CD4-positive, alpha-beta memory T cell (primary cell): ENCODE results near the gene FOXO3. TPM values are rescaled to one million over a fixed set of nuclear protein-coding genes. Genes with fewer than 3 reads are reported as not detected.

Source experiments
- CTCF ChIA-PET: fragments of 350-600 bp; sonication (Branson Sonifier 250); formaldehyde crosslinking; loops from one replicate; lab custom pipeline; 2021; ENCODE audit warnings: inconsistent platforms; ENCODE audit not compliant: partially characterized antibody; lab: Charles Lee
- POLR2A ChIA-PET: fragments of 350-600 bp; sonication (Branson Sonifier 250); formaldehyde crosslinking; loops from one replicate; lab custom pipeline; 2021; ENCODE audit not compliant: partially characterized antibody; lab: Charles Lee
- DNase-seq, 5 donors: peaks; one replicate each; pipeline versions ENCODE4 v3.0.0 to v3.0.0-alpha.2; 2020 to 2022; ENCODE audit warnings: mixed read lengths in 1 of 5
- H3K27ac ChIP-seq: one replicate; pipeline ENCODE4 v1.7.0; 2013; ENCODE audit warnings: low read depth, low read length
- H3K27me3 ChIP-seq: 2 replicates; pipeline ENCODE4 v1.7.0; 2013; ENCODE audit warnings: mild to moderate bottlenecking, low read length, moderate library complexity; ENCODE audit not compliant: insufficient read depth
- H3K36me3 ChIP-seq: 2 replicates; pipeline ENCODE4 v1.7.0; 2013; ENCODE audit warnings: mild to moderate bottlenecking, low read length, moderate library complexity; ENCODE audit not compliant: insufficient read depth
- H3K4me1 ChIP-seq: 2 replicates; pipeline ENCODE4 v1.7.0; 2013; ENCODE audit warnings: mild to moderate bottlenecking, low read length, moderate library complexity; ENCODE audit not compliant: insufficient read depth
- H3K4me3 ChIP-seq, 2 donors: one replicate each; pipeline ENCODE4 v1.7.0; 2013; ENCODE audit warnings: low read length in 2 of 2, mild to moderate bottlenecking in 1 of 2
- H3K9me3 ChIP-seq, 2 donors: one replicate each; pipeline ENCODE4 v1.7.0; 2013; ENCODE audit warnings: low read length in 2 of 2, control low read depth in 1 of 2; ENCODE audit not compliant: control insufficient read depth in 1 of 2
- H3K27ac Mint-ChIP-seq, 7 donors: one replicate each; pipeline ENCODE4 v1.8.0; 2020 to 2021; ENCODE audit warnings: mixed read lengths in 7 of 7, mild to moderate bottlenecking in 6 of 7, inconsistent platforms in 3 of 7, moderate library complexity in 3 of 7
- H3K27me3 Mint-ChIP-seq, 2 donors: one replicate each; pipeline ENCODE4 v1.8.0; 2020 to 2021; ENCODE audit warnings: mixed read lengths in 2 of 2
- H3K36me3 Mint-ChIP-seq, 2 donors: one replicate each; pipeline ENCODE4 v1.8.0; 2020 to 2021; ENCODE audit warnings: mixed read lengths in 2 of 2, inconsistent platforms in 1 of 2, mild to moderate bottlenecking in 1 of 2
- H3K4me1 Mint-ChIP-seq, 4 donors: one replicate each; pipeline ENCODE4 v1.8.0; 2020 to 2021; ENCODE audit warnings: mixed read lengths in 4 of 4, mild to moderate bottlenecking in 1 of 4
- H3K4me3 Mint-ChIP-seq, 8 donors: one replicate each; pipeline ENCODE4 v1.8.0; 2020 to 2021; ENCODE audit warnings: mixed read lengths in 8 of 8, mild to moderate bottlenecking in 7 of 8, moderate library complexity in 6 of 8, inconsistent platforms in 3 of 8
- H3K9me3 Mint-ChIP-seq, 8 donors: one replicate each; pipeline ENCODE4 v1.8.0; 2020 to 2021; ENCODE audit warnings: mixed read lengths in 8 of 8, mild to moderate bottlenecking in 5 of 8, inconsistent platforms in 3 of 8, moderate library complexity in 1 of 8
- intact Hi-C: fragments of 100-400 bp; cut with micrococcal nuclease; formaldehyde crosslinking; loops from one replicate; pipeline ENCODE4 v1.15.1; 2023
- polyA plus RNA-seq, 2 donors: library from polyadenylated mRNA; unstranded; fragments of 300-500 nt; fragmentation: Illumina TruSeq; gene quantifications; one replicate each; pipeline ENCODE4 v1.2.3, GENCODE V29; 2021
- total RNA-seq, 2 experiments: library from RNA; stranded (reverse); gene quantifications; one replicate each; pipeline ENCODE4 v1.2.3, GENCODE V29; 2021

FOXO3 gene
- total and polyA plus RNA-seq, 4 experiments from 2014 or later, result 18.3 to 27.0 (median 25.0) TPM

DNA sequence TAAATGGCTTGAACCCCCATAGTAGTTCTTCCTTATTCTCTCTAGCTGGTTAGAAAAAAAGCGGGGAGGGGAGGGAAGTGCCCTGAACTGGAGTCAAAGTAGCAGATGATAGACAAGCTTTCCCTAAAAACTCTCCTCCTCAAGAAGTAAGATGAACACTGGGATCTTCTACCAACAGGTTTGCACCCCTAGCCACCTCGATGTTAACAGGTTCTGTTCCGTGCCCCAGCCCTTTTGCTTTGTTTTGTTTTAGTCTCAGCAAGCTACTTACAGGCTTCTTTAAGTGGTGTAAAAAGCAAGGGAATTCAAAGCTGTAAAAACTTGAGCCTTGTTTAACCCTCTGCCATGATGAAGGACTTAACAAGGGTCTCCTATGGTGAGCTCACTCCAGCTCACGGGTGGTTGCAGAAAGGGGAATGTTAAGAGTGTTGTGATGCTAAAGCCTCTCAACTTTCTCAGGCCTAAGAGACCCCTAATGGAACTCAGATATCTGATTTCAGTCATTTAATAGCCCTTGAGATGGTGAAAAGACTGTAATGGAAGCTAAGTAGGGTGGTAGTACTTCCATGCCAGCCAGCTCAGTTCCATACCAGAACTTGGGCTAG lies 106.0 kb downstream of the FOXO3 start:
- Histone ChIP-seq H3K4me1 (peaks cover 6% of the 10 kb centered on the region), H3K27me3 (no peaks in the 10 kb centered on the region), H3K4me3 (no peak overlapping the region), H3K36me3 (no peaks in the 10 kb centered on the region), H3K9me3 (no peaks in the 10 kb centered on the region), H3K27ac (no peak overlapping the region)
- CTCF ChIA-PET, result no interaction called here
- DNase-seq, result no peak
- intact Hi-C loops, result loop anchor here (5.0 kb wide), 1 partner anchor 109 kb away; no protein-coding TSS in a partner anchor
- Mint-ChIP-seq H3K4me1 (peaks cover 11 to 65% (median 38%) of the 10 kb centered on the region in 4 donors), H3K4me3 (no peak overlapping the region), H3K27ac (peak overlapping the region in 2 of 7 donors; percentile 52 to 67), H3K9me3 (no peaks in the 10 kb centered on the region), H3K27me3 (no peaks in the 10 kb centered on the region), H3K36me3 (peaks cover 30 to 42% of the 10 kb centered on the region in 2 donors)
- POLR2A ChIA-PET, result no interaction called here

DNA sequence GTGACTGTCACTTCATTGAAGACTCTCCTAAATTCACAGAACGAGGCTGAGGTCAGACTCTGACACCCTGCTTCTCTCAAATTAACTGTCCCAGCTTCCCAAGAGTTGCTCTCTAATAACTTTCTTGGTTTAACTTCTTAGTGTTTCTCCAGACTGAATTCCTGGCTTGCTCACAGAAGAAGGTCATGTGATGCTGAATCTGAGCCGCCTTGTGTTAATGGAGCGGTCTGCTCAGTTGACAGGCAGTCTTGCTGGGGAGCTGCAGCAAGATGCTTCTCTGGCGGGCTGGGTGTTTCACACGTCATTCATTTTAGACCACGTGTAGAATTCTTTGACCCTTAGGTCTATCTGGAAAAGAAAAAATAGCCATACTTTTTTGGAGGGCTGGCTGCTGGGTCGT lies 107.3 kb downstream of the FOXO3 start:
- intact Hi-C loops, result loop anchor here (5.0 kb wide), 1 partner anchor 111 kb away; no protein-coding TSS in a partner anchor
- Histone ChIP-seq H3K27me3 (no peaks in the 10 kb centered on the region), H3K9me3 (no peaks in the 10 kb centered on the region), H3K36me3 (no peaks in the 10 kb centered on the region), H3K4me3 (no peak overlapping the region), H3K4me1 (peaks cover 6% of the 10 kb centered on the region), H3K27ac (no peak overlapping the region)
- Mint-ChIP-seq H3K4me1 (peaks cover 13 to 71% (median 37%) of the 10 kb centered on the region in 4 donors), H3K27ac (no peak overlapping the region), H3K4me3 (no peak overlapping the region), H3K9me3 (no peaks in the 10 kb centered on the region), H3K36me3 (peaks cover 26 to 37% of the 10 kb centered on the region in 2 donors), H3K27me3 (no peaks in the 10 kb centered on the region)
- ChIA-PET POLR2A (no interaction called here), CTCF (no interaction called here)
- DNase-seq, result no peak

DNA sequence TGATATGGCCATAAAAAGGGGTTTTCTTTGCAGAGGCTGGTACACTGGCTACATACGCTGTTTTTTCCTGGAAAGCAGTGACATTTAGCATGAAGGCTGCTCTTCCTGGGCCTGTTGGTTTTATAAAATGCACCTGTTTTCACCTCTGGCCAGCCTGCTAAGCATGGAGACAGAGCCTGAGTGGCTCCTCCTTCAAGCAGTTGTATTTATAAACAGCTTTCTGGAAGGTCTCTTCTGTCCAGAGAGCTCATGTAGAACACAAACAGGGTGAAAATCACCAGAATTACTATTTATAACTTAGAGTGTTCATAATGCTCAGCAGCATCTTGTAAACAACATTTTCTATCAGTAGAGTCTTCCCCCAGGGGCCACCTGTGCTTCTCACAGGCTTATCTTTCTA lies 109.0 kb downstream of the FOXO3 start:
- intact Hi-C loops, result loop anchor here (5.0 to 10.0 kb wide), 2 partner anchors 112 to 405 kb away; no protein-coding TSS in a partner anchor
- DNase-seq, result no peak
- ChIA-PET POLR2A (interaction anchor here (0.6 kb wide), 1 partner anchor 189 kb away, joined by 3 read pairs; no protein-coding TSS in a partner anchor), CTCF (no interaction called here)
- Histone ChIP-seq H3K27ac (no peak overlapping the region), H3K4me3 (no peak overlapping the region), H3K27me3 (no peaks in the 10 kb centered on the region), H3K36me3 (no peaks in the 10 kb centered on the region), H3K4me1 (peaks cover 6% of the 10 kb centered on the region), H3K9me3 (no peaks in the 10 kb centered on the region)
- Mint-ChIP-seq H3K4me3 (no peak overlapping the region), H3K36me3 (peaks cover 17 to 31% of the 10 kb centered on the region in 2 donors), H3K4me1 (peaks cover 19 to 84% (median 51%) of the 10 kb centered on the region in 4 donors), H3K9me3 (no peaks in the 10 kb centered on the region), H3K27ac (peak overlapping the region in 1 of 7 donors; percentile 17), H3K27me3 (no peaks in the 10 kb centered on the region)

DNA sequence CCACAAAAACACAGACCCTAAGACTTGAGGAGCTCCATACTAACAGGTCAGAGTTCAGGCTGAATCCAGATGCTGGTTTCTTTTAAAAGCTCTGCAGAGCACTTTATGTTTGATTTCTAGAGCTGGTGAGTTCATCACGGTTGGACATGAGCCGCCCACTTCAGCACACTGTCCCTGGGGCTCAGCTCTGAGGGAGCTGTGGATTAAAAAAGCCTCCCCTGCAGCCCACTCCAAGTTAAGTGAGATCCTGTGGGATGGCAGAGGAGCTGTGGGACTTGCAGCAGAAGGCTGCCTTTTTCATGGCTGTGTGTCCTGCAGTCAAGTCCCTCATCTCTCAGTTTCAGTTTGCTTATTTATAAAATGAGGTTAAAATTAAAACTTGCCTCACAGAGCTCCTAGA lies 110.5 kb downstream of the FOXO3 start:
- H3K4me1 ChIP-seq, result peaks cover 6% of the 10 kb centered on the region
- intact Hi-C loops, result loop anchor here (10.0 kb wide), 1 partner anchor 404 kb away; no protein-coding TSS in a partner anchor
- CTCF ChIA-PET, result no interaction called here
- no peak overlapping the region for H3K27ac ChIP-seq
- H3K36me3 Mint-ChIP-seq, result peaks cover 11 to 20% of the 10 kb centered on the region in 2 donors
- no peaks in the 10 kb centered on the region for H3K27me3 Mint-ChIP-seq
- no peaks in the 10 kb centered on the region for H3K36me3 ChIP-seq
- no peak for DNase-seq
- H3K27ac Mint-ChIP-seq, result peak overlapping the region in 1 of 7 donors; percentile 22
- no peaks in the 10 kb centered on the region for H3K27me3 ChIP-seq
- H3K4me3 ChIP-seq, result no peak overlapping the region
- no peaks in the 10 kb centered on the region for H3K9me3 Mint-ChIP-seq
- POLR2A ChIA-PET, result no interaction called here
- no peaks in the 10 kb centered on the region for H3K9me3 ChIP-seq
- no peak overlapping the region for H3K4me3 Mint-ChIP-seq
- peaks cover 22 to 87% (median 52%) of the 10 kb centered on the region in 4 donors for H3K4me1 Mint-ChIP-seq

DNA sequence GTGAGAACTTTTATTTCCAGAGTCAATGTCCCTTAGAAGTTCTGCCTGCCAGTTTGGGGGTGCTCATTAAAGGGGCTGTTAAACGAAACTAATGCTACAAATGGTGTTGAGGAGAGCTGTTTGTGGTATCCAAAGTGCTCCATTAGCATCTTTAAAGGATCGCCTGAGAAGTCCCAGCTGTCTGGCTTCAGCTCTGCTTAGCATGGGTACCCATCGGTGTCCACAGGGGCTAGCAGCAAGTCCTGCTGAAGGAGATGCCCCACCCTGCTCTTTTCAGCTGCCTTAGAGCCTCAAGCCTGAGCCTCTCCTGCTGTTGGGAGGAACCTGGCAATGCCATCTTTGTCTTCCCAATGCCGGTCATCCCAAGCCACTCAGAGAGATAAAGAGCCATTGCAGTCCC lies 111.1 kb downstream of the FOXO3 start:
- Histone ChIP-seq H3K4me3 (no peak overlapping the region), H3K4me1 (peaks cover 6% of the 10 kb centered on the region), H3K36me3 (no peaks in the 10 kb centered on the region), H3K27me3 (no peaks in the 10 kb centered on the region), H3K9me3 (no peaks in the 10 kb centered on the region), H3K27ac (no peak overlapping the region)
- H3K4me3 Mint-ChIP-seq, result no peak overlapping the region
- POLR2A ChIA-PET, result no interaction called here
- DNase-seq, result no peak
- intact Hi-C loops, result loop anchor here (10.0 kb wide), 1 partner anchor 403 kb away; no protein-coding TSS in a partner anchor
- peaks cover 22 to 85% (median 50%) of the 10 kb centered on the region in 4 donors for H3K4me1 Mint-ChIP-seq
- peaks cover 7 to 17% of the 10 kb centered on the region in 2 donors for H3K36me3 Mint-ChIP-seq
- H3K27me3 Mint-ChIP-seq, result no peaks in the 10 kb centered on the region
- H3K9me3 Mint-ChIP-seq, result no peaks in the 10 kb centered on the region
- H3K27ac Mint-ChIP-seq, result peak overlapping the region in 2 of 7 donors; percentile 22 to 50
- CTCF ChIA-PET, result no interaction called here

DNA sequence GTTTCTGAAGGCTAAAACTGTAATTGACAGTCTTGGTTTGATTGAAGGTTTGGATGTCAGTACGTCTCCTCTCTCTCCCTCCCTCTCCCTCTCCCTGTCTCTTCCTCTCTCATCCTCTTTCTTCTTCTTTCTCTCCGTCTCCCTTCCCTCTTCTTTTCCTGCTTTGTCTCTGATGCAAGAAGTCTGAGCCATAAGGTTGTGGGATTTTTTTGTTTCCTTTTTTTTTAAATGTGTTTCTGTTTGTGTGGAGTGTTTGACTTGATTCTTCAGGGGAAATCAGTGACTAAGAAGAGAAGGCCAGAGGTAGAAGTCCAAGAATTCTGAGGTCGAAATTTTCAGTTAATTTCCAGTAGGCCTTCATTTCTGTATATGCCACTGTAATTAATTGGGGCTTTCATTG lies 111.9 kb downstream of the FOXO3 start:
- H3K4me1 ChIP-seq, result peaks cover 6% of the 10 kb centered on the region
- no peaks in the 10 kb centered on the region for H3K27me3 ChIP-seq
- no peak overlapping the region for H3K27ac ChIP-seq
- H3K27ac Mint-ChIP-seq, result peak overlapping the region in 5 of 7 donors; percentile 10 to 67 (median 38)
- H3K4me1 Mint-ChIP-seq, result peaks cover 17 to 84% (median 44%) of the 10 kb centered on the region in 4 donors
- H3K27me3 Mint-ChIP-seq, result no peaks in the 10 kb centered on the region
- ChIA-PET POLR2A (no interaction called here), CTCF (interaction anchor here (0.6 kb wide), 1 partner anchor 79 kb away, joined by 4 read pairs; no protein-coding TSS in a partner anchor)
- intact Hi-C loops, result loop anchor here (10.0 kb wide), 1 partner anchor 402 kb away; no protein-coding TSS in a partner anchor
- H3K9me3 ChIP-seq, result no peaks in the 10 kb centered on the region
- H3K4me3 ChIP-seq, result no peak overlapping the region
- no peaks in the 10 kb centered on the region for H3K9me3 Mint-ChIP-seq
- no peaks in the 10 kb centered on the region for H3K36me3 ChIP-seq
- H3K36me3 Mint-ChIP-seq, result peaks cover 7 to 11% of the 10 kb centered on the region in 2 donors
- H3K4me3 Mint-ChIP-seq, result no peak overlapping the region
- DNase-seq, result no peak

DNA sequence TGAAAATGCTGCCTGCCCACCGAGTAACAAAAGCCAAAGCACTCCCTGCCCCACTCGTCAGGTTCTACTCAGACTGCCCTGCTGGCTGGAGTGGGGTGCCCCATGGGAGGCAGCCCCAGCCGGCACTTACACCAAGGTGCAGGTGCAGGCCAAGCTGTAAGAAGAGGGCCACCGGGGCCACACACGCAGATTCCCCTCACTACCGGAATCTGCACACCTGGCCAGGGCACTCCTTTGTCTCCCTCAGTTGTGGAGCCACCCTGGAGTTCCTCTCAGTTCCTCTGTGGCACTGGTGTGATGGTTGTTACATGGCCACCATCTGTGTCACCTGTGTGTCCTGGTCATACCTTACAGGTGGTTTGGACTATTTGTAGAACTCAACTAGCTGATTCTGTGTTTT lies 112.4 kb downstream of the FOXO3 start:
- H3K36me3 ChIP-seq, result no peaks in the 10 kb centered on the region
- ChIA-PET POLR2A (no interaction called here), CTCF (interaction anchor here (0.6 kb wide), 1 partner anchor 80 kb away, joined by 4 read pairs; no protein-coding TSS in a partner anchor)
- H3K4me3 ChIP-seq, result no peak overlapping the region
- Mint-ChIP-seq H3K36me3 (peaks cover 6 to 13% of the 10 kb centered on the region in 2 donors), H3K4me3 (no peak overlapping the region), H3K9me3 (no peaks in the 10 kb centered on the region), H3K4me1 (peaks cover 17 to 81% (median 42%) of the 10 kb centered on the region in 4 donors), H3K27me3 (no peaks in the 10 kb centered on the region), H3K27ac (peak overlapping the region in 2 of 7 donors; percentile 19 to 77)
- no peaks in the 10 kb centered on the region for H3K9me3 ChIP-seq
- H3K27me3 ChIP-seq, result no peaks in the 10 kb centered on the region
- H3K27ac ChIP-seq, result no peak overlapping the region
- intact Hi-C loops, result loop anchor here (10.0 kb wide), 1 partner anchor 402 kb away; no protein-coding TSS in a partner anchor
- peaks cover 6% of the 10 kb centered on the region for H3K4me1 ChIP-seq
- DNase-seq, result no peak
